ENCODE data around the gene B3GNT5. TPM values are rescaled to one million over a fixed set of nuclear protein-coding genes. Genes with fewer than 3 reads are reported as not detected.

The B3GNT5 gene
- total RNA-seq, 2 experiments from 2014 or later = 20.2 to 22.8 TPM

DNA sequence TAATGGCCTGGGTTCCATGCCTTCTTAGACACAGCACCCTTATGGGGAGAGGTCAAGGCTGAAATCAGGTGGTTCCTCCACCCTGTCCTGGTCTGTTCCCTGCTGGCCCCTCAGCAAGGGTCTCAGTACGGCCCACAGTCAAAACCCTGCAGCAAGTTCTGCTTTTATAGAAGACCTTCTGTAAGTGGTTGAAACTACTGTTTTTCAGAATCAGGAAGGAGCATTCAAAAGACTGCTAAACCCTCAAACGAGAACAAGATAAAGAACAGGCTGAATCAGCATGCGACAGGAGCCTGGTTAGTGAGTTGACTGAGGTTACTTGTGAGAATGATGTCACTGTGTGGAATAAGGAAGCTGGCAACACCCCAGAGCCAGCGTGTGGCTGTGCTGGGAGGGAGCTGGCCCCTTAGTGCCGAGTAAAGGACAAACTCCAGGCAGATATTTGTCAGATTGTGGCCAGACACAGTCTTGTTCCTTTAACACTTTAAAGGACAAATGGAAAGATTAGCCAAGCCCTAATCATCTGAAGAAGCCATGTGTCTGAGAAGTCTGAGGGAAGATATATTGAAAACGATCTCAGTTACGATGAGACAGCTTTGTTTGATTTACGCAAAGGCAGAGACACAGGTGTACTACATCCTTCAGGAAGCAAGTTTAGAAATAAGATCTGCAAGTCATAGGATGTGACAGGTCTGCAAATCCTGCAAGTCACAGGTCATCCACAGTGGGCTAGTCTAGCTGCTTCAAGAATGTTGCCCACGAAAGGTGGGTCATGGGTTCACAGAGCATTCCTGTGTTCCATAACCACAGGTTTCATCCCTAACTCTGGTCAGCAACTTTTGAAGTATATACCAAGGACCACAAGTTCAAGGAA, 54.0 kb downstream of the B3GNT5 start:
- Mint-ChIP-seq H3K4me1 (peaks cover 29% of the 10 kb centered on the region), H3K9me3 (ENCODE audit: low read depth) (no peaks in the 10 kb centered on the region), H3K27me3 (no peaks in the 10 kb centered on the region), H3K4me3 (no peak overlapping the region), H3K27ac (peak overlapping the region; percentile 78), H3K36me3 (ENCODE audit: low read depth) (peaks cover 4% of the 10 kb centered on the region)
- ChIA-PET POLR2A (interaction anchor here (0.6 to 1.9 kb wide), 2 partner anchors 21 to 30 kb away, joined by 3 to 4 read pairs; no protein-coding TSS in a partner anchor), CTCF (interaction anchor here (0.6 to 1.8 kb wide), 8 partner anchors 18 to 184 kb away, joined by 3 to 6 read pairs (median 4); no protein-coding TSS in a partner anchor)
- peak; percentile 98 for ATAC-seq
- intact Hi-C loops (cut with DNase I, micrococcal nuclease) = loop anchor here (1.0 kb wide), 2 partner anchors 21 to 41 kb away; no protein-coding TSS in a partner anchor
- peak; percentile 72 for DNase-seq

GRCh38 chr3:183307749-183308148, 54.7 kb downstream of the B3GNT5 start:
- no peaks in the 10 kb centered on the region for H3K9me3 Mint-ChIP-seq (ENCODE audit: low read depth)
- POLR2A ChIA-PET = no interaction called here
- no peak overlapping the region for H3K27ac Mint-ChIP-seq

GRCh38 chr3:183308751-183309150, 55.7 kb downstream of the B3GNT5 start:
- H3K36me3 Mint-ChIP-seq (ENCODE audit: low read depth) = peaks cover 4% of the 10 kb centered on the region
- H3K4me3 Mint-ChIP-seq = no peak overlapping the region
- ChIA-PET CTCF (interaction anchor here (0.9 kb wide), 1 partner anchor 186 kb away, joined by 3 read pairs; no protein-coding TSS in a partner anchor), POLR2A (no interaction called here)
- intact Hi-C loops (cut with DNase I, micrococcal nuclease) = no loop called here
- no peak overlapping the region for H3K27ac Mint-ChIP-seq
- no peak for ATAC-seq
- no peaks in the 10 kb centered on the region for H3K9me3 Mint-ChIP-seq (ENCODE audit: low read depth)
- DNase-seq = no peak
- no peaks in the 10 kb centered on the region for H3K27me3 Mint-ChIP-seq
- H3K4me1 Mint-ChIP-seq = peaks cover 29% of the 10 kb centered on the region

More at GRCh38 chr3:183307749-183308148, 54.7 kb downstream of the B3GNT5 start:
- CTCF ChIA-PET = interaction anchor here (1.0 to 1.8 kb wide), 4 partner anchors 19 to 123 kb away, joined by 4 to 6 read pairs (median 6); no protein-coding TSS in a partner anchor
- Mint-ChIP-seq H3K4me3 (no peak overlapping the region), H3K36me3 (ENCODE audit: low read depth) (peaks cover 4% of the 10 kb centered on the region), H3K27me3 (no peaks in the 10 kb centered on the region), H3K4me1 (peaks cover 25% of the 10 kb centered on the region)
- no peak for DNase-seq
- no peak for ATAC-seq
- intact Hi-C loops (cut with DNase I, micrococcal nuclease) = loop anchor here (1.0 kb wide), 2 partner anchors 21 to 41 kb away; no protein-coding TSS in a partner anchor

DNA sequence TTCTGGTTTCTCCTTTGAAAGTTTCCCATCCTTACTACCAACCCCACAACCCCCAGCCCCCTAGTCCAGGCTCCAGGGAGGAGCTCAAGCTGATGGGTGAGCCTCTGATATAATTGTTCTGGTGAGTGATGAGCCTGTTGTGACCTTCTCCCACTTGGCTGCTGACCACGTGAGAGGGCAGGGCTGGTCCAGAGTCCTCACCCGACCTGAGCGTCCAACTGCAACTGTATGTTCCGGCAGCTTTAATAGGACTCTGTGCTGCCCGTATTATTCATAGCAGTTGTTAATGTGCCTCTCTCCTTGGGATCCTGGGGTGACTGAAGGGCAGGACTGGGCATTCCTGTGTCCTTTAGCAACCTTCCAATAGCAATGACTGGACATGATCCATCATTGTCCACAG, 56.2 kb downstream of the B3GNT5 start:
- Mint-ChIP-seq H3K36me3 (ENCODE audit: low read depth) (peaks cover 4% of the 10 kb centered on the region), H3K4me1 (peaks cover 30% of the 10 kb centered on the region), H3K27ac (no peak overlapping the region), H3K9me3 (ENCODE audit: low read depth) (no peaks in the 10 kb centered on the region), H3K4me3 (no peak overlapping the region), H3K27me3 (no peaks in the 10 kb centered on the region)
- intact Hi-C loops (cut with DNase I, micrococcal nuclease) = no loop called here
- POLR2A ChIA-PET = no interaction called here
- no peak for DNase-seq
- CTCF ChIA-PET = interaction anchor here (0.8 to 1.1 kb wide), 3 partner anchors 19 to 187 kb away, joined by 3 to 4 read pairs (median 3); no protein-coding TSS in a partner anchor
- ATAC-seq = no peak

GRCh38 chr3:183310936-183311335, 57.9 kb downstream of the B3GNT5 start:
- ATAC-seq (no peak), DNase-seq (no peak)
- Mint-ChIP-seq H3K4me3 (no peak overlapping the region), H3K9me3 (ENCODE audit: low read depth) (no peaks in the 10 kb centered on the region), H3K4me1 (peaks cover 31% of the 10 kb centered on the region), H3K27ac (no peak overlapping the region), H3K27me3 (no peaks in the 10 kb centered on the region), H3K36me3 (ENCODE audit: low read depth) (peaks cover 4% of the 10 kb centered on the region)
- intact Hi-C loops (cut with DNase I, micrococcal nuclease) = no loop called here
- POLR2A ChIA-PET = no interaction called here
- CTCF ChIA-PET = interaction anchor here (1.9 kb wide), 1 partner anchor 9 kb away, joined by 6 read pairs; no protein-coding TSS in a partner anchor

GRCh38 chr3:183312433-183312832, 59.4 kb downstream of the B3GNT5 start:
- H3K27ac Mint-ChIP-seq = no peak overlapping the region
- intact Hi-C loops (cut with DNase I, micrococcal nuclease) = no loop called here
- CTCF ChIA-PET = interaction anchor here (0.9 kb wide), 1 partner anchor 81 kb away, joined by 4 read pairs; no protein-coding TSS in a partner anchor
- no peaks in the 10 kb centered on the region for H3K27me3 Mint-ChIP-seq
- POLR2A ChIA-PET = interaction anchor here (0.6 kb wide), 1 partner anchor 26 kb away, joined by 3 read pairs; no protein-coding TSS in a partner anchor
- peaks cover 18% of the 10 kb centered on the region for H3K4me1 Mint-ChIP-seq
- no peak for ATAC-seq
- H3K9me3 Mint-ChIP-seq (ENCODE audit: low read depth) = no peaks in the 10 kb centered on the region
- no peak overlapping the region for H3K4me3 Mint-ChIP-seq
- H3K36me3 Mint-ChIP-seq (ENCODE audit: low read depth) = peaks cover 4% of the 10 kb centered on the region
- no peak for DNase-seq

DNA sequence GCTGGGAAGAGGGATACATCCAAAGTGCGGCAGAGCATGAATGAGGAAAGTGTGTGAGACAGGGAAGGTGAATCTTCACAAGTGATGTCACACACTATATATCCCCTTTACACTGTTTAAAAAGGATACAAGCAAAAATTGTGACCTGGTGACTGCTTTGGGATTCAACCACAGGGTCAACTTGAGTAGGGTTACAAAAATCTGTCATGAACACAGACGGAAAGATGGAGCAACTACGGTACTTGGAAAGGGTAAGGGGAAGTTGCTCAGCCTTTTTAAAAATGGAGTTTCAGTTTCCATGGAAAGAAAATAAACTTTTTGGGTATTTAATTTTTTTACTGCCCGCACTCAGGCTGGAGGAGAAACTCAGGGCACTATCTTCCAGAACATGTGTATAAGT, 60.3 kb downstream of the B3GNT5 start:
- Mint-ChIP-seq H3K9me3 (ENCODE audit: low read depth) (no peaks in the 10 kb centered on the region), H3K36me3 (ENCODE audit: low read depth) (peaks cover 4% of the 10 kb centered on the region), H3K27me3 (no peaks in the 10 kb centered on the region), H3K4me1 (peaks cover 12% of the 10 kb centered on the region), H3K4me3 (no peak overlapping the region), H3K27ac (no peak overlapping the region)
- intact Hi-C loops (cut with DNase I, micrococcal nuclease) = no loop called here
- ATAC-seq (no peak), DNase-seq (no peak)
- CTCF ChIA-PET = interaction anchor here (0.6 kb wide), 1 partner anchor 13 kb away, joined by 3 read pairs; no protein-coding TSS in a partner anchor
- POLR2A ChIA-PET = no interaction called here

DNA sequence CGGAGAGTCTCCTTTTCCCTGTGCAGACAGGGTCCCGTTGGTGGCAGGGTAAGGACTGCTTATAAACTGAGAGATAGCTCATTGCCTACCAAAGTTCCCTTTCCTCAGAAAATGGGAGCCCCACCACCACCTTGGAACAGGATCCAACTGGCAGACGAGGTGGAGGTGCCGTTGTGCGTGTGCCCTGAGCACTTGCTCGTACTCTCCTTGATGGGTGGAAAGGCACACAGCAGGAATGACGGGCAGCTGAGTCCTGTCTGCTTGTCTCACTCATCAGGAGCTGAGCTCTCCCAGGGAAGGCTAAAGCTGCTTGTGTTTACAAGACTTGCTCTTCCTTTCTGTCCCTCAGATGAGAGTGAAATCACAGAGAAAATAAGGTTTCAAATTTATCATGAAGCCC, 60.7 kb downstream of the B3GNT5 start:
- H3K4me1 Mint-ChIP-seq = peaks cover 13% of the 10 kb centered on the region
- no peak overlapping the region for H3K27ac Mint-ChIP-seq
- H3K36me3 Mint-ChIP-seq (ENCODE audit: low read depth) = peaks cover 4% of the 10 kb centered on the region
- intact Hi-C loops (cut with DNase I, micrococcal nuclease) = no loop called here
- DNase-seq = no peak
- no peaks in the 10 kb centered on the region for H3K9me3 Mint-ChIP-seq (ENCODE audit: low read depth)
- CTCF ChIA-PET = interaction anchor here (0.6 to 1.3 kb wide), 4 partner anchors 9 to 128 kb away, joined by 3 to 5 read pairs (median 3); no protein-coding TSS in a partner anchor
- no peak for ATAC-seq
- H3K4me3 Mint-ChIP-seq = no peak overlapping the region
- no peaks in the 10 kb centered on the region for H3K27me3 Mint-ChIP-seq
- POLR2A ChIA-PET = no interaction called here

DNA sequence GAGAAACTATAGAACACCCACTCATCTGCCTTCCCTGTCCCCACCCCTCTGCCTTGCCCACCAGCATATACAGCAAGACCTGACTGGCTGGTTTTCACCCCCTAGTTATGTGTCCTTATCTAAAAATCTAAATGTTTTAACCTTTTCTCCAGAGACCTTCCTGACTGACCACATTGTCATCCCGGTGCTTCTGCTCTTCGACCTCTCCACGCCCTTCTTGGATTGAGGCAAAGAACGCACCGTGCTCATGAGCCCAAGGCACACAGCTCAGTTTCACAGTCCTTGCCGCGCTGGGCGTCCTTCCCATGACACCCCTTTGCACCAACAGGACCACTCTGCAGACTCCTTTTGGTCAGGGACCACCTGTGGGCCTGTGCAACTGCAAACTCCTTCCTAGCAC, 62.7 kb downstream of the B3GNT5 start:
- CTCF ChIA-PET = interaction anchor here (0.6 to 0.8 kb wide), 3 partner anchors 8 to 83 kb away, joined by 3 read pairs; no protein-coding TSS in a partner anchor
- no peak overlapping the region for H3K4me3 Mint-ChIP-seq
- no peak for ATAC-seq
- peaks cover 23% of the 10 kb centered on the region for H3K4me1 Mint-ChIP-seq
- H3K9me3 Mint-ChIP-seq (ENCODE audit: low read depth) = no peaks in the 10 kb centered on the region
- H3K36me3 Mint-ChIP-seq (ENCODE audit: low read depth) = peaks cover 2% of the 10 kb centered on the region
- POLR2A ChIA-PET = interaction anchor here (0.6 kb wide), 1 partner anchor 95 kb away, joined by 3 read pairs; no protein-coding TSS in a partner anchor
- intact Hi-C loops (cut with DNase I, micrococcal nuclease) = no loop called here
- DNase-seq = no peak
- H3K27ac Mint-ChIP-seq = no peak overlapping the region
- H3K27me3 Mint-ChIP-seq = no peaks in the 10 kb centered on the region

GRCh38 chr3:183317271-183317670, 64.2 kb downstream of the B3GNT5 start:
- ATAC-seq (no peak), DNase-seq (no peak)
- CTCF ChIA-PET = no interaction called here
- Mint-ChIP-seq H3K9me3 (ENCODE audit: low read depth) (no peaks in the 10 kb centered on the region), H3K27me3 (no peaks in the 10 kb centered on the region), H3K4me1 (peaks cover 23% of the 10 kb centered on the region), H3K36me3 (ENCODE audit: low read depth) (no peaks in the 10 kb centered on the region), H3K27ac (no peak overlapping the region), H3K4me3 (no peak overlapping the region)
- intact Hi-C loops (cut with DNase I, micrococcal nuclease) = no loop called here
- POLR2A ChIA-PET = no interaction called here

DNA sequence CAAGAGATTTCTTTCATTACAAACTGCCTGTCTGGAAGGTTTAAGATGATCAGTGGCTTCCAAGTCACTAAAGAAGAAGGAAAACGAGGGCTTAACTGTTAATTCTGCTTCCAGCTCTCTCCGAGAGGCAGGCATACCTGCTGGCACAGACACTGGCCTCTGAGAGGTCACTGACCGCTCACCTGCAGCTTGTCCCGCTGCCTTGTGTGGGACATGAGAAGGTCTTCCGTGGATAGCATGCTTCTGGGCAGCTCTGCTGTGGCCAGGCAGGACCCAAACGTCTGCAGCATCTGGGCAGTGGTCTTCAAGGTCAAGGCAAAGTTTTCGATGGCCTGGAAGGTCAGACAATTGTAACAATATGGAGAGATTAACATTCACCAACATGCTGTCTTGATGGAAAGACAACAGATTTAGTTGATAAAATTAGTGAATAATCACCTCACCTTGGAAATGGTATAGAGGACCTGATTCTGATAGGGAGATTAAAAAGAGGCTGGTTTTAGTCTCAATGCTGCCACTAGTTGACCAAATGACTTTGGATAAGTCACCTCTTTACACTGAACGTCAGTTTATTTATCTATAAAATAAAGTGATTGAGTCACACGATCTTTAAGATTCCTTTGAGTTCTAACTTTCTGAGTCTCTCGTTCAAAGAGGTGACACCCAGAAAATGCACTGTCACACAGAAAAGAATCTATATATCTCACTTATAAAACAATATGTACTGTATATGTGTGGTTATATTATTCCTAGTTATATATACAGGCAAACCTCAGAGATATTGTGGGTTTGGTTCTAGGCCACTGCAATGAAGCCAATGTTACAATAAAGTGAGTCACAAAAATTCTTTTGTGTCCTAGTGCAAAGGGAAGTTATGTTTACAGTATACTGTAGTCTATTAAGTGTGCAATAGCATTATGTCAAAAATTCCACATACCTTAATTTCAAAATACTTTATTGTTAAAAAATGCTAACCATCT, 65.1 kb downstream of the B3GNT5 start:
- no peaks in the 10 kb centered on the region for H3K27me3 Mint-ChIP-seq
- DNase-seq (no peak), ATAC-seq (no peak)
- ChIA-PET CTCF (interaction anchor here (1.0 kb wide), 1 partner anchor 19 kb away, joined by 3 read pairs; no protein-coding TSS in a partner anchor), POLR2A (no interaction called here)
- H3K9me3 Mint-ChIP-seq (ENCODE audit: low read depth) = no peaks in the 10 kb centered on the region
- no peak overlapping the region for H3K27ac Mint-ChIP-seq
- H3K4me3 Mint-ChIP-seq = no peak overlapping the region
- peaks cover 21% of the 10 kb centered on the region for H3K4me1 Mint-ChIP-seq
- H3K36me3 Mint-ChIP-seq (ENCODE audit: low read depth) = no peaks in the 10 kb centered on the region
- intact Hi-C loops (cut with DNase I, micrococcal nuclease) = no loop called here
